ENCODE results near the gene ARRDC1.
"Not testable (repeated sequence)": the region's sequence is repeated elsewhere in the genome, so short reads cannot be mapped to it uniquely, and the experiment has no call there.

ARRDC1 gene

DNA sequence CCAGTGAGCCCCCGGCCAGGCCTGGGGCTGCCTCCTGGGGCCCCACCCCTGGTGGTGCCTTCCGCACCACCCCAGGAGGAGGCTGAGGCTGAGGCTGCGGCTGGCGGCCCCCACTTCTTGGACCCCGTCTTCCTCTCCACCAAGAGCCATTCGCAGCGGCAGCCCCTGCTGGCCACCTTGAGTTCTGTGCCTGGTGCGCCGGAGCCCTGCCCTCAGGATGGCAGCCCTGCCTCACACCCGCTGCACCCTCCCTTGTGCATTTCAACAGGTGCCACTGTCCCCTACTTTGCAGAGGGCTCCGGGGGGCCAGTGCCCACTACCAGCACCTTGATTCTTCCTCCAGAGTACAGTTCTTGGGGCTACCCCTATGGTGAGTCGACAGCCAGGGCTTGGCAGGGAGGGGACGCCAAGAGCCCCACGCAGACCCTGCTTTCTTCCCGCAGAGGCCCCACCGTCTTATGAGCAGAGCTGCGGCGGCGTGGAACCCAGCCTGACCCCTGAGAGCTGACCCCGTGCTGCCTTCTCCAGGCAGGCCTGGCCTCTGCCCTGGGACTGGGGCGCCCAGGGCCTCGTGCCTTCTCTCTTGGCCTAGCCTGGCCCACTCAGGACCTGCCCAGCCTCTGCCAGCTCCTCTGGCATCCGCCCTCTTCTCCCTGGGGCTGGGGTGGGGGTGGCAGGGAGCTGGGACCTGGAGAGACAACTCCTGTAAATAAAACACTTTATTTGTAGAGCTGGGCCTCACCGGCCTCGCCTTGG lies 9.3 kb downstream of the ARRDC1 start:
- no peaks in the 10 kb centered on the region for H3K27me3 Mint-ChIP-seq
- H3K36me3 Mint-ChIP-seq (ENCODE audit: low read depth), result peaks cover 5% of the 10 kb centered on the region
- peaks cover 38% of the 10 kb centered on the region for H3K4me1 Mint-ChIP-seq (ENCODE audit: low read depth)
- no peaks in the 10 kb centered on the region for H3K9me3 Mint-ChIP-seq
- no peak overlapping the region for H3K27ac Mint-ChIP-seq
- H3K4me3 Mint-ChIP-seq, result no peak overlapping the region

DNA sequence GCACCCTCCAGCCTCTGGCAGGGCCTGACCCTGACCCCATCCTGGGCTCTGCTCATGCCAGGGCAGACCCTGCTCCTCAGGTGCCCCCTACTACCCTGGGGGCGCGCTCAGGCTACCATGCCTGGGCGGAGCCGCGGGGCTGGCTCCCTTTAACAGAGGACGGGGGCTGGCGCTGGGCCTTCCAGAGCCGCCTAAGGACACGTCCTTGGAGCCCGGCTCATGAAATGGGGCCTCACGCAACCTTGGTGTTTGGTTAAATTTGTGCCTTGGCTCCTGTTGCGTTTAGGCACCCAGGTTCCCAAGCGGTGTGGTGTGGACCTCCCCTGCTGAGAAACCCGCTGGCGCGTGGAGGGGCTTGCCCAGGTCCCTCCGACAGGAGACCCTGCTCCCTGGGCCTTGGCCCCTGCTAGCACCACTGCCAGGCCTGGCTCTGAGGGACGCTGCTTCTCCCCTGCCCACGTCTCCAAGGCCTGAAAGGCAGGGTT lies 9.9 kb downstream of the ARRDC1 start:
- Mint-ChIP-seq H3K4me3 (no peak overlapping the region), H3K36me3 (ENCODE audit: low read depth) (peaks cover 9% of the 10 kb centered on the region), H3K27me3 (no peaks in the 10 kb centered on the region), H3K27ac (no peak overlapping the region), H3K4me1 (ENCODE audit: low read depth) (peaks cover 44% of the 10 kb centered on the region), H3K9me3 (no peaks in the 10 kb centered on the region)

DNA sequence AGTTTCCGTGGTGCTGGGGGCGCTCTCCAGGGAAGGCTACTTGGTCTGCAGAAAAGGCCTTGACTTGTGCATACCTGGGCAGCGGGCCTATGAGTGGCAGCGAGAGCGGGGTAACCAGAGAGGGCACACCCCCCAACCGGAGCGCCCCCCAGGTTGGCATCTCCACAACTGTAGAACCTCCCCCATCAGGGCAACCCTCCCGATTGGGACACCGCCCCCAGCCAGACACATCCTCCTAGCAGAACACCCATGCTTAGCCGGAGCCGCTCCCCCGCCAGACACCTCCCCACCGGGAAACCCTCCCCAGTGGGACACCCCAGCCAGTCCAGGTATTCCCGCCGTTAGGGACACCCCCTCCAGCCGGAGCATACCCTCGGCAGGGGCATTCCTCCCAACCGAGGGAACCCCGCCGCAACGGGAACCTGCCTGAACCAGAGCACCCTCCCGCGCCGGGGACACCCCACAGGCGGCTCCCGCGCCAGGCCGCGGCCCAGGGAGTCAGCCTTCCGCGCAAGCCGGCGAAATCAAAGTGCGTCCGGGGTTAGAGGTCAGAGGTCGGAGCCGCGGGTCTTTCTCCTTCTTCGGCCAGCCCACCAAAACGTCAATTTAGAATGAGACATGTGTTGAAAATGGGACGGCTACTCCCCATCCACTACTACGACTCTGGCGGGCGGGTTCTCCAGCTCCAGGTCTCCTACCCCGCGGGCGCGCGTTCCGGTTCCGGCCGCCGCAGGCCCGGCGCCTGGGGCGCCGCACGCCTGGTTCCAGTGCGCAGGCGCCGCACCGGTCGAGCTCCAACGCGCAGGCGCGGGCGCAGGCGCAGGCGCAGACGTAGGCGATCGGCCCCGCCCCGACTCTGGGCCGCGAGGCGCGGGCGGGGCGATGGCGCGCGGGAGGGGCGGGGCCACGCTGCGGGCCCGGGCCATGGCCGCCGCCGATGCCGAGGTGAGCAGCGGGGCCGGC lies 12.9 kb downstream of the ARRDC1 start, which contains the start of gene EHMT1:
Gene EHMT1, plus strand, starts transcription at position 901 of the 963 bp plus-strand sequence. Its CDS starts 24 bp downstream, at position 925.
- Mint-ChIP-seq H3K4me1 (ENCODE audit: low read depth) (peaks cover 48% of the 10 kb centered on the region), H3K36me3 (ENCODE audit: low read depth) (peaks cover 18% of the 10 kb centered on the region), H3K9me3 (no peaks in the 10 kb centered on the region), H3K27me3 (no peaks in the 10 kb centered on the region), H3K27ac (peak within 1 kb of the TSS; percentile 91), H3K4me3 (peak within 1 kb of the TSS; percentile 88)

DNA sequence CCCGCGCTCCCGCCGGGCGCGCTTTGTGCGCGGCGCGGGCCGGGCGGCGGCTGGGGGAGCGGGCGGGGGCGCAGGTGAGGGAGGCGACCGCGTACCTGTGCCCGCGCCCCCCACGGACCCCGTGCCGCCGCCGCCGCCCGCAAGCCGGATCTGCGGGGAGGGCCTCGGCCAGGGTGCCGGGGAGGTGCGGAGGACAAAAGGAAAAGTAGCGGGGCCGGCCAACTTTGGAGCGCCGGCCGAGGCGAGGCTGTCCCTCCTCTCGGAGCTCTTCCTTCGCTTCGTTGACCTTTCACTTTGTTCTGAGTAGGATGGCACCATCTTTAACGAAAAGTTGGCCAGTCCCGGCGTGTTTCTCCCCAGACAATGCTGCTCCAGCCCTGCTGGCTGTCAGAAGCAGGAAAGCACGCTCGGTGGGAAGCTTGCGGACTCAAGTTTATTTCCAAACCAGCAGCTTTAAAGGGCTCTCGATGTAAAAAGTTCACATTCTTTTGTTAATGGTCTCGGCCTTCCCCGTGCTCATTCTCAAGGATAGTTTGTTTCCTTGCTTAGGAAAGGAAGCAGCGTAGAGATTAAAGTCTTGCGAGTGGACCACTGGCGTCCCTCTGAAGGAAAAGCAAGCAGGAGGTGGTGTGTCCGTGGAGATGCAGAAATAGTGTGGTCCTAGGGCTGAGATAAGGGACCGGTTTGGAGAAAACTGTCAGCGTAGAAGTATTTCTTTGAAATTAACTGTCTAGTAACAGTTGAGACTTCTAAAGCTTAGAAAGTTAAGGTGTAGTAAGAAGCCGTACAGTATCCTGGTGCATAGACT lies 14.0 kb downstream of the ARRDC1 start:
- Mint-ChIP-seq H3K36me3 (ENCODE audit: low read depth) (peaks cover 22% of the 10 kb centered on the region), H3K27me3 (no peaks in the 10 kb centered on the region), H3K4me3 (peak overlapping the region; percentile 86), H3K27ac (peak overlapping the region; percentile 77), H3K9me3 (no peaks in the 10 kb centered on the region), H3K4me1 (ENCODE audit: low read depth) (peaks cover 52% of the 10 kb centered on the region)

DNA sequence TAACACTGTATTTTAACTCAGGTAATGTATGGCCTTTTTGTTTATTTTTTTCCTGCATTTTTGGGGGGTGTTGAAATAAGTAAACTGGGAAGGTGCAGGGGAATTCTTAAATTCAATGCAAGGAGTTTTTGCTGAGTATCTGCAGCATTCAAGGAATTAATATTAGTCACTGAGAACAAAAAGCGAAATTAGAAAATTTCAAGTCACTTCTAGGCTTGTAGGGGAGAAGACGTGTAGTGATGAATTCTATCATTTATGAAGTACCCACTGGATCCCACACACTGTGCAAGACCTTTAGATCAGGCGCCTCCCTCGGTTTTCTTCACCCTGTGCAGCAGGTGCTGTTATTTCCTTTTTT lies 14.5 kb downstream of the ARRDC1 start:
- Mint-ChIP-seq H3K4me3 (peak overlapping the region; percentile 86), H3K9me3 (no peaks in the 10 kb centered on the region), H3K36me3 (ENCODE audit: low read depth) (peaks cover 22% of the 10 kb centered on the region), H3K27me3 (no peaks in the 10 kb centered on the region), H3K4me1 (ENCODE audit: low read depth) (peaks cover 53% of the 10 kb centered on the region), H3K27ac (peak overlapping the region; percentile 77)

DNA sequence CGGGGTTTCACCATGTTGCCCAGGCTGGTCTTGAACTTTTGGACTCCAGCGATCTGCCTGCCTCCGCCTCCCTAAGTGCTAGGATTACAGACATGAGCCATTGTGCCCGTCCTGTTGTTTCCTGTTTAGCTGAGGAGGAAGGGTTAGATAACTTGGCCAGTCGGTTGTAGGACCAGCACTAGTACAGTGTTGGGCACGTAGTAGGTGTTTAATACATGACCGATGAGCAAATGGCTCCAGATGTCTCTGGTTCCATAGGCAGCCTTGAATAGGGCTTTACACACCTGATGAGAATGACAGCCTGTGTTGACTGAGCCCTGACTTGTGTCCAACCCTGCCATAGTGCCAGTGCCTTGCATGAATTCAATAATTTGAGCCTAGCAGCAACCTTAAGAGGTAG lies 15.1 kb downstream of the ARRDC1 start:
- H3K36me3 Mint-ChIP-seq (ENCODE audit: low read depth), result peaks cover 22% of the 10 kb centered on the region
- peak overlapping the region; percentile 86 for H3K4me3 Mint-ChIP-seq
- H3K4me1 Mint-ChIP-seq (ENCODE audit: low read depth), result peaks cover 59% of the 10 kb centered on the region

DNA sequence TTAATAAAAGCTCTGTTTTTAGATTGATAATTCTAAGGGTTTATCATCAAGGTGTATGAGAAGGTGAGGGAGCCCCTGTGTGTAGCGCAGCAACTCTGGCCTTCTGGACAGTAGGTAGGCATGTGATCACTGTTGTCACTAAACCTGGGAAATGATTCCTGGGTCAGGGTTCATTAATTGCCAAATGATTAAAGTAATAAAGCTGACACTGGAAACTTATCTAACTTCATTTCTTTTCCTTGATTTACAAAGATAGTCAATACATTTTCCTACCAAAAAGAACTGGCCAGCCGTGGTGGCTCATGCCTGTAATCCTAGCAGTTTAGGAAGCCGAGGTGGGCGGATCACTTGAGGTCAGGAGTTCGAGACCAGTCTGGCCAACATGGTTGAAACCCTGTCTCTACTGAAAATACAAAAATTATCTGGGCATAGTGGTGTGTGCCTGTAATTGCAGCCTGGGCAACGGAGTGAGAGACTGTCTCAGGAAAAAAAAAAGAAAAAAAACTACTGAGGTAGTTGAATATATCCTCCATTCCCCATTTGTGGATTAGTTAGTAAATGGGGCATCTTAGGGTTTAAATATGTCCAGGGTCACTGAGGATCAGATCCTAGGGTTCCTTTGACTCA lies 15.8 kb downstream of the ARRDC1 start:
- Mint-ChIP-seq H3K36me3 (ENCODE audit: low read depth) (peaks cover 22% of the 10 kb centered on the region), H3K9me3 (no peaks in the 10 kb centered on the region), H3K4me3 (peak overlapping the region; percentile 86), H3K4me1 (ENCODE audit: low read depth) (peaks cover 61% of the 10 kb centered on the region), H3K27me3 (no peaks in the 10 kb centered on the region), H3K27ac (peak overlapping the region; percentile 65)

More for the DNA sequence above, 15.1 kb downstream of the ARRDC1 start:
- no peaks in the 10 kb centered on the region for H3K9me3 Mint-ChIP-seq
- H3K27me3 Mint-ChIP-seq, result no peaks in the 10 kb centered on the region
- peak overlapping the region; percentile 65 for H3K27ac Mint-ChIP-seq

DNA sequence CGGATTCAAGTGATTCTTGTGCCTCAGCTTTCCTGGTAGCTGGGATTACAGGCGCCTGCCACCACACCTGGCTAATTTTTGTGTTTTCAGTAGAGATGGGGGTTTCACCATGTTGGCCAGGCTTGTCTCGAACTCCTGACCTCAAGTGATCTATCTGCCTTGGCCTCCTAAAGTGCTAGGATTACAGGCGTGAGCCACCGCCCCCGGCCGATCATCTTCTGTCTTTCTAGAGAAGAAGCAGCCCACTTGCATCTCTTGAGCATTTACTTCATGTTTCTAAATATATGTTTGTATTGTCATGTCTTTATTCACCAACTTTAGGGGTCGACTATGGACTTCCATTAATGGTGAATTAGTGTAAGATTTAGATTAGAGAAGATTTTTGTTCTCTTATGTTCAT lies 16.7 kb downstream of the ARRDC1 start:
- peak overlapping the region; percentile 65 for H3K27ac Mint-ChIP-seq
- H3K36me3 Mint-ChIP-seq (ENCODE audit: low read depth), result peaks cover 21% of the 10 kb centered on the region
- H3K4me3 Mint-ChIP-seq, H3K27me3 Mint-ChIP-seq, H3K9me3 Mint-ChIP-seq: not testable (repeated sequence)
- peaks cover 56% of the 10 kb centered on the region for H3K4me1 Mint-ChIP-seq (ENCODE audit: low read depth)

DNA sequence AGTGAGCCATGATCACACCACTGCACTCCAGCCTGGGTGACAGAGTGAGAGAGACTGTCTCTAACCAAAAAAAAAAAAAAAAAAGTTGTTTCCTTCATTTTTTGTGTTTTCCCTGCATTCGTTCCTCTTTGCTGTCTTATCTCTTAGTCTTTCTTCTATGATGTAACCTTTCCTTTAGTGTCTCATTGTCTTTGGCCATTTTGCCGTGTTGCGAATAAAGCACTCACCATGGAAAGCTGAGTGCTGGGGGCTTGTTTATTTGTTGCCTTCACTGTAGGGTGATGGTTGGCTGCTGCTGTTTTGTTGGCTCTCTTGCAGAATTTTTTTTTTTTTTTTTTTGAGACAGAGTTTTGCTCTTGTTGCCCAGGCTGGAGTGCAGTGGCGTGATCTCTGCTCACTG lies 21.0 kb downstream of the ARRDC1 start:
- Mint-ChIP-seq H3K36me3 (ENCODE audit: low read depth) (peaks cover 22% of the 10 kb centered on the region), H3K9me3 (no peaks in the 10 kb centered on the region), H3K27ac (no peak overlapping the region), H3K4me1 (ENCODE audit: low read depth) (peaks cover 63% of the 10 kb centered on the region), H3K27me3 (no peaks in the 10 kb centered on the region), H3K4me3 (peak overlapping the region; percentile 8)

DNA sequence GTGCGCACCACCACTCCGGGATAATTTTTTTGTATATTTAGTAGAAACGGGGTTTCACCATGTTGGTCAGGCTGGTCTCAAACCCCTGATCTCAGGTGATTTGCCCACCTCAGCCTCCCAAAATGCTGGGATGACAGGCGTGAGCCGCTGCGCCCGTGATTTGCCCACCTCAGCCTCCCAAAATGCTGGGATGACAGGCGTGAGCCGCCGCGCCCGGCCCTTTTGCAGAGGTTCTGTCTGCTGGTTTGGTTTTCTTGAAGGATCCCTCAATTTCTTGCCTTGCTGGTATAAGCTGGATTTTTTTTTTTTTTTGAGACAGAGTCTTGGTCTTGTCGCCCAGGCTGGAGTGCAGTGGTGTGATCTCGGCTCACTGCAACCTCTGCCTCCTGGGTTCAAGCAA lies 21.9 kb downstream of the ARRDC1 start:
- not testable (repeated sequence) for H3K4me3 Mint-ChIP-seq, H3K27me3 Mint-ChIP-seq, H3K9me3 Mint-ChIP-seq
- H3K36me3 Mint-ChIP-seq (ENCODE audit: low read depth), result peaks cover 22% of the 10 kb centered on the region
- H3K4me1 Mint-ChIP-seq (ENCODE audit: low read depth), result peaks cover 65% of the 10 kb centered on the region
- peak overlapping the region; percentile 36 for H3K27ac Mint-ChIP-seq

DNA sequence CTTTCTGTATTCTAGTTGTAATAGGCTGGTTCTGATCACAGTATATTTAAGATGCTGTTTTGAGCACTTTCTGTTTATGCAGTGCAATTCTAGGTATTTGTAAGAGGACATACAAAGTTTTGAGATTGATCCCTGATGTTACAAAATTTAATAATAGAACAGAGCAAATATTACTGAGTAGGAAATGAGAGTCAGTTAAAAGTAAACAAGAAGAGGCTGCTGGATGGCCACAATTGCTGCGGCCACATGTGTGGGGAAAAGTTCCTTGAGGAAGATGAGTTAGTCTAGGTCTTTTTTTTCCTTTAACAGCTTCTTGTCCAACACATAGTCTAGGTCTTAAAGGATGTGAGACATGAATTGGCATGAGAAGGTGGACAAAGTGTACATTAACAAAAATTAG lies 24.6 kb downstream of the ARRDC1 start:
- no peaks in the 10 kb centered on the region for H3K9me3 Mint-ChIP-seq
- no peaks in the 10 kb centered on the region for H3K27me3 Mint-ChIP-seq
- peak overlapping the region; percentile 50 for H3K4me3 Mint-ChIP-seq
- peak overlapping the region; percentile 12 for H3K27ac Mint-ChIP-seq
- H3K4me1 Mint-ChIP-seq (ENCODE audit: low read depth), result peaks cover 73% of the 10 kb centered on the region
- peaks cover 32% of the 10 kb centered on the region for H3K36me3 Mint-ChIP-seq (ENCODE audit: low read depth)

DNA sequence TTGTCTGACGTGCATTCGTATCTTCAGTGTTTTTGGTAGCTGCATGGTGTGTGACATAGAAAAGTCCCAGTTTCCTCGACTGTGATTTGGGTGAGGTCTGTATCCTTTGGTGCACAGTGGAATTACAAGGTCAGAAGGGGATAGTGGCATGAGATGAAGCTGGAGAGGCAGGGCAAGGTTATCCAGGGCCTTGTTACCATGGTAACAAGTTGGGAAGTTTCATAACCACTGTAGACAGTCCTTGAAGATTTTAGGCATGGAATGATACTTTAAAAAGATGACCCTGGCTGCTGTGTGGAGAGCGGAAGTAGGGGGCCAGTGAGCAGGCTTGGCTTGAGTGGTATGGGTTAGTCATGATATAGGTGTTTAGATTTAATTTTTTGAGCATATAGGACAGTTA lies 25.2 kb downstream of the ARRDC1 start:
- H3K36me3 Mint-ChIP-seq (ENCODE audit: low read depth), result peaks cover 32% of the 10 kb centered on the region
- H3K27me3 Mint-ChIP-seq, result no peaks in the 10 kb centered on the region
- peak overlapping the region; percentile 5 for H3K27ac Mint-ChIP-seq
- peaks cover 68% of the 10 kb centered on the region for H3K4me1 Mint-ChIP-seq (ENCODE audit: low read depth)
- H3K4me3 Mint-ChIP-seq, result peak overlapping the region; percentile 1
- no peaks in the 10 kb centered on the region for H3K9me3 Mint-ChIP-seq

DNA sequence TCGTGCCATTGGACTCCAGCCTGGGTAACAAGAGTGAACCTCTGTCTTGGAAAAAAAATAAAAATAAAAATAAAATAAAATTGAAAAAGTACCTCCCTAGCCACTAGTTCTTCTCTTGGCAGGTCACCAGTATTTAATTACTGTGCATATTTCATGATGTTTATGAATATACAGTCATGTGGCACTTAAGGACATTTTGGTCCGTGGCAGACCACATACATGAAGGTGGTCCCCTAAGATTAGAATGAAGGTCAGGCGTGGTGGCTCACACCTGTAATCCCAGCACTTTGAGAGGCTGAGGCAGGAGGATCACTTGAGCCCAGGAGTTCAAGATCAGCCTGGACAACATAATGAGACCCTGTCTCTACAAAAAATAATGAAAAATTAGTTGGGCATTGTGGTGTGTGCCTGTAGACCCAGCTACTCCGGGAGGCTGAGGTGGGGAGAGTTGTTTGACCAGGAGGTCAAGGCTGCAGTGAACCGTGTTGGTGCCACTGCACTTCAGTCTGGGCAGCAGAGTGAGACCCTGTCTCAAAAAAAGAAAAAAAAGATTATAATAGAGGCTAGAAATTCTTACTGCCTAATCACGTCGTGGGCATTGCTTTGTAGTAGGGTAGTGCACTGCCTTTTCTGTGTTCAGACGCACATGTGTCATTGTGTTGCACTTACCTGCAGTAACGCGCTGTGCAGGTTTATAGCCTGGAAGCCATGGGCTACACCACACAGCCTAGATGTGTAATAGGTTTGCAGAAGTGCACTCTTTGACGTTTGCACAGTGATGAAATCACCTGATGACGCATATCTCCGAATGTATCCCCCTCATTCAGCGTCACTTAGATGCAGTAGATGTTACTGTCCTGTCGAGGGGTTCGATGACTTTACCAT lies 26.1 kb downstream of the ARRDC1 start:
- Mint-ChIP-seq H3K9me3 (no peaks in the 10 kb centered on the region), H3K27ac (no peak overlapping the region), H3K4me1 (ENCODE audit: low read depth) (peaks cover 69% of the 10 kb centered on the region), H3K4me3 (no peak overlapping the region), H3K36me3 (ENCODE audit: low read depth) (peaks cover 32% of the 10 kb centered on the region), H3K27me3 (no peaks in the 10 kb centered on the region)
